ENCODE measurements around the gene VNN1.

- TF ChIP-seq CTCF (IDR thresholded peaks at IDR 0.05; ENCODE audit: insufficient read depth, low read length, poor library complexity, severe bottlenecking), result no peak
- TF ChIP-seq EZH2phosphoT487 (conservative IDR thresholded peaks at IDR 0.05; ENCODE audit: low read length), result no peak
These were observed 5.1 kb downstream of the VNN1 start for GRCh38 chr6:132708771-132709170.

All from SU-DHL-6 (cell line).